BE2C (cell line): ENCODE results near the gene UQCRHL.

Experiments used
- DNase-seq: peaks from one replicate; pipeline ENCODE4 v3.0.0-alpha.2; 2020
- H3K27me3 ChIP-seq: fragments of 250-450 bp; sonication (Bioruptor Pico); 2 replicates; pipeline ENCODE4 v1.5.1; 2020; ENCODE audit warnings: mild to moderate bottlenecking
- H3K36me3 ChIP-seq: fragments of 250-450 bp; sonication (Bioruptor Pico); 2 replicates; pipeline ENCODE4 v1.5.1; 2020; ENCODE audit warnings: mild to moderate bottlenecking
- H3K4me1 ChIP-seq: fragments of 250-450 bp; sonication (Bioruptor Pico); 2 replicates; pipeline ENCODE4 v1.5.1; 2020
- H3K4me3 ChIP-seq: 2 replicates; pipeline ENCODE4 v1.5.1; 2011; ENCODE audit warnings: low read depth, low read length
- H3K9me3 ChIP-seq: fragments of 250-450 bp; sonication (Bioruptor Pico); 2 replicates; pipeline ENCODE4 v1.5.1; 2020
- TF ChIP-seq, protein P1 (sequence below): IDR thresholded peaks from 2 replicates; pipeline ENCODE4 v1.5.1; 2012; ENCODE audit warnings: mild to moderate bottlenecking, low read depth, low read length

Gene UQCRHL

DNA sequence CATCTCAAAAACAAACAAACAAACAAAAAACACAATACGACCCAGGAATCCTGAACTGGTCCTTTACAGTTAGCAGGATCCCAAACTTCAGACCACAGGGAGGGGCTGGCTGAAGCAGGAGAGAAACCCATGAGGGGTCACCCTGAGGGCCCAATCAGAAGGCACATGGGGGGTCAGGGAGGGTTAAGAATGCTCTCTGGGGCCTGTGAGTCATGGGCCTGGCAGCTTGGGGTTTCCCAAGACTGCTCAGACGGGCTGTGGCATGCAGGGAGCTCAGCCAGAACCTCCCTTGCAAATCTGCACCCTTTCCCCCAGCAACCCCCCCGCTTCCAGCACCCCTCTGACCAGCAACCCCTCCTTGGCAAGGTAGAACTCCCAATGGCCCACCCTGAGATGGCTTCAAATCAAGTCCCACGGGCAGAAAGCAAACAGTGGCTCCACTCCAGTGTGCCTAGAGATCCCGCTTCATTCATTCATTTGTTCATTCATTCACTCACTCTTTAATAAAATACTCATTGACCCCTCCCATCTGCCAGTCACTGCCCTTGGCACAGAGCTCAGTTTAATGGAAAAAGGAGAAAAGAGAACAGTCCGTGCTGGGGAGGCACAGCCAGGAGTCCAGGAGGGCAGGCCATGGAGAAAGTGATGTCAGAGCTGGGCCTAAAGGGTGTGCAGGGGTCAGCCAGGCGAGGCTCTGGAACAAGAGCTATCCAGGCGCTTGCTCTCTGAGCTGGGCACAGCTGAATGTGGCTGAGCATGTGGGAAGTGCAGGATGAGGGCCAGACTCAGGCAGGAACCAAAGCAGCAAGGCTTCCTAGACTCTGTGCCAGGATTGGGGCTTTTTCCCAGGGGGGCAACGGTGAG is 8.2 kb downstream of the UQCRHL start:
- DNase-seq: no peak
- Histone ChIP-seq H3K4me1 (peaks cover 6% of the 10 kb centered on the region), H3K27me3 (no peaks in the 10 kb centered on the region), H3K9me3 (no peaks in the 10 kb centered on the region), H3K4me3 (no peak overlapping the region), H3K36me3 (no peaks in the 10 kb centered on the region)
- TF ChIP-seq, protein P1, sequence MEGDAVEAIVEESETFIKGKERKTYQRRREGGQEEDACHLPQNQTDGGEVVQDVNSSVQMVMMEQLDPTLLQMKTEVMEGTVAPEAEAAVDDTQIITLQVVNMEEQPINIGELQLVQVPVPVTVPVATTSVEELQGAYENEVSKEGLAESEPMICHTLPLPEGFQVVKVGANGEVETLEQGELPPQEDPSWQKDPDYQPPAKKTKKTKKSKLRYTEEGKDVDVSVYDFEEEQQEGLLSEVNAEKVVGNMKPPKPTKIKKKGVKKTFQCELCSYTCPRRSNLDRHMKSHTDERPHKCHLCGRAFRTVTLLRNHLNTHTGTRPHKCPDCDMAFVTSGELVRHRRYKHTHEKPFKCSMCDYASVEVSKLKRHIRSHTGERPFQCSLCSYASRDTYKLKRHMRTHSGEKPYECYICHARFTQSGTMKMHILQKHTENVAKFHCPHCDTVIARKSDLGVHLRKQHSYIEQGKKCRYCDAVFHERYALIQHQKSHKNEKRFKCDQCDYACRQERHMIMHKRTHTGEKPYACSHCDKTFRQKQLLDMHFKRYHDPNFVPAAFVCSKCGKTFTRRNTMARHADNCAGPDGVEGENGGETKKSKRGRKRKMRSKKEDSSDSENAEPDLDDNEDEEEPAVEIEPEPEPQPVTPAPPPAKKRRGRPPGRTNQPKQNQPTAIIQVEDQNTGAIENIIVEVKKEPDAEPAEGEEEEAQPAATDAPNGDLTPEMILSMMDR: no peak

DNA sequence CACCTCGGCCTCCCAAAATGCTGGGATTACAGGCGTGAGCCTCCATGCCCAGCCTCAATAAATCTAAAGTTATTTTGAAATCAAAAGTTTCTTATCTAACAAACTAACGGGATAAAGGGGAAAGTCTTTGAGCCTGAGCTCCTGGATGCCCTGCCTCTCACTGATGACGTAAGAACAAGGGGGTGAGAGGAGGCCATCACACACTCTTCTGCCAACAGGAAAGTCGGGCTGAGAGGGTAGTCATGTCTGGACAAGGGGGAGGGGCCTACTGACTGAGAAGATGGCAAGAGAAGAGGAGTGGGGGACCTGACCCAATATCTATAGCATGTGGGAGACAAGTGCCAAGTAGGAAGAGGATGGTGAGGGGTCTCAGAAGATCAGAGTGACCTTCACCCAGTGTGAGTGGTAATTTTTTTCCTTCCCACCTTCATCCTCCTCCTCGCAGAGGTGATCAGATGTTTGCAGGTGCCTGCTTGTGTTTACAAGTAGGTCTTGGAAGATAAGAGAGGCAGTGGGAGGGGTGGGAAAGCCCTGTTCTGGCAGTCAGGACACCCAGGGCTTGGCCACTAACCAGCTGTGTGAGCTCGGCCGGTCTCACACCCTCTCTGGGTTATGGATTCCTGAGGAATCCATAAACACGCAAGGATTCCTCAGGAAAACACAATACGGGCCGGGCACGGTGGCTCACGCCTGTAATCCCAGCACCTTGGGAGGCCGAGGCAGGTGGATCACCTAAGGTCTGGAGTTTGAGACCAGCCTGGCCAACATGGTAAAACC is 9.6 kb downstream of the UQCRHL start:
- TF ChIP-seq, protein P1: no peak
- no peak for DNase-seq
- no peaks in the 10 kb centered on the region for H3K36me3 ChIP-seq
- H3K27me3 ChIP-seq: no peaks in the 10 kb centered on the region
- no peaks in the 10 kb centered on the region for H3K9me3 ChIP-seq
- H3K4me3 ChIP-seq: no peak overlapping the region
- H3K4me1 ChIP-seq: peaks cover 6% of the 10 kb centered on the region

DNA sequence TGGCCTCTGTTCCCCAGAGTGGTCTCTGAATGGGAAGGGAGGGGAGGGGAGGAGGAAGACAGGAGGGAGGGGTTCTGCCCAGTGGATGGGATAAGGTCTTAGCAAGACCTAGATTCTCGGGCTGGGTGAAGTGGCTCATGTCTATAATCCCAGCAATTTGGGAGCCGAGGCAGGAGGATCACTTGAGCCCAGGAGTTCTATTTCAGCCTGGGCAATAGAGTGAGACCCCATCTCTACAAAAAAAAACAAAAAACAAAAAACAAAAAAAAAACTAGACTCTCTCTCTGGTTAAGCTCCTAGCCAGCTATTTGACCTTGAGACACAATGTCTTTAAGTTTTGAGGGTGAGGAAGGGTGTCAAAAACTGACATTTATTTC is 11.4 kb downstream of the UQCRHL start:
- no peaks in the 10 kb centered on the region for H3K36me3 ChIP-seq
- no peaks in the 10 kb centered on the region for H3K27me3 ChIP-seq
- H3K4me1 ChIP-seq: peaks cover 6% of the 10 kb centered on the region
- TF ChIP-seq, protein P1: no peak
- H3K4me3 ChIP-seq: no peak overlapping the region
- no peaks in the 10 kb centered on the region for H3K9me3 ChIP-seq
- no peak for DNase-seq

DNA sequence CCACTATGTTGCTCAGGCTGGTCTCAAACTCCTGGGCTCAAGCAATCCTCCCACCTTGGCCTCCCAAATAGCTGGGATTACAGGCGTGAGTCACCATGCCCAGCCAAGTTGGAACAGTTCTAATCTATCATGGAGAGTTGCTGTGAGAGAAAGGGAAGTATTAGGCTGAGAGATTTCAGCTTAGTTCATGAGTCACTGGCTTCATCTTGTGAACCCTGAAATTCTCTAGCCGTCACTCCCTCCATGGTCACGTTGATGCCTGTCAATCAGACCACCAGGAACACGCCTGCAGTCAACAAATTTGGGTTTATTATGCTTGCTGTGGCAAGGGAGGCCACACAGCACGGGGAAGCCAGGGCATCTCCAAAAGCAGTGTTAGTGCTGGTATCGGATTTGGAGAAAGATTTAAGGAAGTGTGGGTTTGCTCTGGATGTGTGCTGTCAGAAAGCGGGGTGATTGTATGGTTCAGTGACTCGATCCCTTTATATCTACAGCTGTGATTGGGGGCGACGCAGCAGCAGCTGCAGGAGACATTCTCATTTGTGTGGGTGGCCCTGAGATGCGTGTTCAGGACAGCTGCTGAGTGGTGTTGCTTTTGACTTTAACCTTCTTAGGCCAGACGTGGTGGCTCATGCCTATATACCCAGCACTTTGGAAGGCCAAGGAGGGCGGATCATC is 18.7 kb downstream of the UQCRHL start:
- Histone ChIP-seq H3K9me3 (no peaks in the 10 kb centered on the region), H3K4me3 (no peak overlapping the region), H3K36me3 (no peaks in the 10 kb centered on the region), H3K27me3 (no peaks in the 10 kb centered on the region), H3K4me1 (no peaks in the 10 kb centered on the region)
- no peak for DNase-seq
- TF ChIP-seq, protein P1: no peak

DNA sequence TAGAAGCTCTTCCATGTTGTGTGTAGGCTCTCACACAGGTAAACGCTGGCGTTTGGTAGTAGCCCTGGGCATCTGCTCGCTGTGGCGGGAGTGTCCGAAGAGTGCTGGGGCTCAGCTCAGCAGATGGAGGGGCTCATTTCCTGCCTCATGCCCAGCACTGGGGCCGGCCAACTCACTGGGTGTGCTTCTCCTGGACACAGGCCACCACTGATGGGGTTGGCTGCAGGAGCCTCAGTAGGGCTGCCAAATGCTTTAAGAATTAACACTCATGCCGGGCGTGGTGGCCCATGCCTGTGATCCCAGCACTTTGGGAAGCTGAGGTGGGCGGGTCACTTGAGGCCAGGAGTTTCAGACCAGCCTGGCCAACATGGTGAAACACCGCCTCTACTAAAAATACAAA is 20.9 kb downstream of the UQCRHL start:
- Histone ChIP-seq H3K27me3 (no peaks in the 10 kb centered on the region), H3K4me3 (no peak overlapping the region), H3K9me3 (no peaks in the 10 kb centered on the region), H3K4me1 (no peaks in the 10 kb centered on the region), H3K36me3 (no peaks in the 10 kb centered on the region)
- TF ChIP-seq, protein P1: no peak
- no peak for DNase-seq
